KMS-11 (cell line): ENCODE results near the gene MS4A5.

ENCODE experiments used
- H2AFZ ChIP-seq: fragments of 200-600 bp; sonication (generic); 2 replicates; pipeline ENCODE4 v1.6.1; 2016; ENCODE audit warnings: antibody characterized with exemption, mixed run types, low read depth
- H3K27ac ChIP-seq: fragments of 200-600 bp; sonication (generic); 2 replicates; pipeline ENCODE4 v1.6.1; 2016; ENCODE audit warnings: mild to moderate bottlenecking, mixed run types
- H3K27me3 ChIP-seq: fragments of 200-600 bp; sonication (generic); 2 replicates; pipeline ENCODE4 v1.6.1; 2017; ENCODE audit warnings: mild to moderate bottlenecking, low read depth, mixed run types, moderate library complexity; ENCODE audit not compliant: insufficient read depth
- H3K36me3 ChIP-seq: fragments of 200-600 bp; sonication (generic); 2 replicates; pipeline ENCODE4 v1.6.1; 2017; ENCODE audit warnings: mild to moderate bottlenecking, mixed run types; ENCODE audit not compliant: insufficient read depth
- H3K4me1 ChIP-seq: fragments of 200-600 bp; sonication (generic); 2 replicates; pipeline ENCODE4 v1.6.1; 2016; ENCODE audit warnings: mild to moderate bottlenecking, low read depth, mixed run types; ENCODE audit not compliant: poor library complexity, severe bottlenecking
- H3K4me2 ChIP-seq: fragments of 200-600 bp; sonication (generic); 2 replicates; pipeline ENCODE4 v1.7.0; 2016; ENCODE audit warnings: mild to moderate bottlenecking, mixed run types
- H3K4me3 ChIP-seq: fragments of 200-600 bp; sonication (generic); IDR thresholded peaks from 2 replicates; pipeline ENCODE4 v1.6.1; 2017; ENCODE audit warnings: low read depth, low read length, mixed read lengths; ENCODE audit not compliant: insufficient read depth
- H3K79me2 ChIP-seq: fragments of 200-600 bp; sonication (generic); 2 replicates; pipeline ENCODE4 v1.6.1; 2016; ENCODE audit warnings: low read depth, mixed run types; ENCODE audit not compliant: insufficient read depth
- H3K9ac ChIP-seq: fragments of 200-600 bp; sonication (generic); 2 replicates; pipeline ENCODE4 v1.6.1; 2016; ENCODE audit warnings: mild to moderate bottlenecking, mixed run types
- H4K20me1 ChIP-seq: fragments of 200-600 bp; sonication (generic); 2 replicates; pipeline ENCODE4 v1.6.1; 2016; ENCODE audit warnings: mild to moderate bottlenecking, mixed run types; ENCODE audit not compliant: insufficient read depth
- TF ChIP-seq, protein P1 (sequence below): fragments of 200-600 bp; sonication (generic); conservative IDR thresholded peaks from 2 replicates; pipeline ENCODE4 v1.6.1; 2017; ENCODE audit warnings: low read depth, mild to moderate bottlenecking, antibody characterized with exemption, low read length, moderate library complexity, mixed read lengths

Gene MS4A5

DNA sequence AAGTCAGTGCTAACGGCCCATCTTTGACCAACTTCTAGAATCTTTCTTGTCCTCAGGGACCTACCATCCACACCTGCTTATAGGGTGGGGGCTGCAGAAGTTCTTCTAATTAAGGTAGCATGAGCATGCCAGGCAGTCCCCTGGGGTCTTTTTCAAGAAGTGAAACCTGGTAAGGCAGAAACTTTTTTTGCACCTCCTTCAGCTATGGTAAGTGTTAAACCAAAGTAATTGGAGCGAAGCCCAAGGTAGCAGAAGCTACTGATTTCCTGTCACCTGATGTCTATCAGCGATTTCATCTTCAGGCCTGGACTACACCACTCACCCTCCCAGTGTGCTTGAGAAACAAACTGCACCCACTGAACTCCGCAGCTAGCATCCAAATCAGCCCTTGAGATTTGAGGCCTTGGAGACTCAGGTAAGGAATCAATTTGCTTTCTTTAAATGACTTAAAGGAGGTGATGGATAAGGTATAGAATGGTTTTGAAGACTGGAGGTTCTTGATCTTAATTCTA is 26.2 kb downstream of the MS4A5 start, which contains the start of gene MS4A1:
Gene MS4A1, plus strand, starts transcription at position 317 of the 512 bp plus-strand sequence. CDS start 6,528 bp downstream, outside the sequence.
- no peak within 1 kb of the TSS for H3K9ac ChIP-seq
- H3K79me2 ChIP-seq, result no peaks in the 10 kb centered on the region
- no peaks in the 10 kb centered on the region for H3K27me3 ChIP-seq
- H3K4me2 ChIP-seq, result no peak within 1 kb of the TSS
- no peak within 1 kb of the TSS for H2AFZ ChIP-seq
- TF ChIP-seq, protein P1, sequence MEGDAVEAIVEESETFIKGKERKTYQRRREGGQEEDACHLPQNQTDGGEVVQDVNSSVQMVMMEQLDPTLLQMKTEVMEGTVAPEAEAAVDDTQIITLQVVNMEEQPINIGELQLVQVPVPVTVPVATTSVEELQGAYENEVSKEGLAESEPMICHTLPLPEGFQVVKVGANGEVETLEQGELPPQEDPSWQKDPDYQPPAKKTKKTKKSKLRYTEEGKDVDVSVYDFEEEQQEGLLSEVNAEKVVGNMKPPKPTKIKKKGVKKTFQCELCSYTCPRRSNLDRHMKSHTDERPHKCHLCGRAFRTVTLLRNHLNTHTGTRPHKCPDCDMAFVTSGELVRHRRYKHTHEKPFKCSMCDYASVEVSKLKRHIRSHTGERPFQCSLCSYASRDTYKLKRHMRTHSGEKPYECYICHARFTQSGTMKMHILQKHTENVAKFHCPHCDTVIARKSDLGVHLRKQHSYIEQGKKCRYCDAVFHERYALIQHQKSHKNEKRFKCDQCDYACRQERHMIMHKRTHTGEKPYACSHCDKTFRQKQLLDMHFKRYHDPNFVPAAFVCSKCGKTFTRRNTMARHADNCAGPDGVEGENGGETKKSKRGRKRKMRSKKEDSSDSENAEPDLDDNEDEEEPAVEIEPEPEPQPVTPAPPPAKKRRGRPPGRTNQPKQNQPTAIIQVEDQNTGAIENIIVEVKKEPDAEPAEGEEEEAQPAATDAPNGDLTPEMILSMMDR, result no peak
- no peaks in the 10 kb centered on the region for H3K4me1 ChIP-seq
- H3K4me3 ChIP-seq, result no peak within 1 kb of the TSS
- H3K27ac ChIP-seq, result no peak within 1 kb of the TSS
- no peaks in the 10 kb centered on the region for H3K36me3 ChIP-seq
- H4K20me1 ChIP-seq, result no peaks in the 10 kb centered on the region

DNA sequence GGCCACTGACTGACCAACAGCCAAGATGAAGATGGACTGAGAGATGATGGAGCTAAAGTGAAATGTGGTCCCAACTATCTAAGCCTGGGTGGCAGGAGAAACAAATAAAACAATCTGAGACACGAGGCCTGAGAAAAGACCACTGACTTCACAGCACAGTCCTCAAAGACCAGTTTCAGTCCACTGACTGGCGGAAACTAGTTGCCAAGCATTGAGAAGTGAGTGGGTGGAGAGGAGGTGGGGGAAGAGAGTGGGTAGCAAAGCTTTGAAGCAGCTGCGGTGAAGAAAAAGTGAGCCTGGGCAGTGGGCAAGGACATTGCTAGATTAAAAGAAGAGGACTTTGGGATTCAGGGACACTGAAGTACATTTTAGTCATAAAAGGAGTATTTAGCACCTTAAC is 28.2 kb downstream of the MS4A5 start:
- Histone ChIP-seq H4K20me1 (no peaks in the 10 kb centered on the region), H3K9ac (no peak overlapping the region), H2AFZ (no peak overlapping the region), H3K27me3 (no peaks in the 10 kb centered on the region), H3K4me1 (no peaks in the 10 kb centered on the region), H3K79me2 (no peaks in the 10 kb centered on the region), H3K4me2 (no peak overlapping the region), H3K27ac (no peak overlapping the region), H3K36me3 (no peaks in the 10 kb centered on the region), H3K4me3 (no peak overlapping the region)
- TF ChIP-seq, protein P1, result no peak

DNA sequence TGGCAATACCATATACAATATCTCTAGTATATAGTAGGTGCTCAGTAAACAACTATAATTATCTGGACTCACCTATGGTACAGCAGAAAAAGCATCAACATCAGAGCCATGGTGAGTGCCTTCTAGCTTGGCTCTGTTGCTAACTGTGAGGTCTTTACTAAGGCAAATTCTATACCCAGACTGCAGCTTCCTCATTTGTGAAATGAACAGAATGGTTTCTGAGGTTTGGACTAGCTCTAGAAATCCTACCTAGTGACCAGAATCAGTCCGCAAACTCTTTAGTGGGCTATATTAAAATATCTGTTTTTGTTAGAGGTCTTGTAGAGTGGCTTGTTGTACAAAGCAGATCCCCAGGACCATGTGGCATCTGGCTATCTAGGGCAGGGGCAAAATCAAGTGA is 30.0 kb downstream of the MS4A5 start:
- TF ChIP-seq, protein P1, result no peak
- no peaks in the 10 kb centered on the region for H3K79me2 ChIP-seq
- no peak overlapping the region for H3K27ac ChIP-seq
- no peaks in the 10 kb centered on the region for H3K27me3 ChIP-seq
- no peaks in the 10 kb centered on the region for H4K20me1 ChIP-seq
- no peak overlapping the region for H3K4me2 ChIP-seq
- no peak overlapping the region for H3K4me3 ChIP-seq
- no peaks in the 10 kb centered on the region for H3K4me1 ChIP-seq
- no peak overlapping the region for H3K9ac ChIP-seq
- no peaks in the 10 kb centered on the region for H3K36me3 ChIP-seq
- H2AFZ ChIP-seq, result no peak overlapping the region

DNA sequence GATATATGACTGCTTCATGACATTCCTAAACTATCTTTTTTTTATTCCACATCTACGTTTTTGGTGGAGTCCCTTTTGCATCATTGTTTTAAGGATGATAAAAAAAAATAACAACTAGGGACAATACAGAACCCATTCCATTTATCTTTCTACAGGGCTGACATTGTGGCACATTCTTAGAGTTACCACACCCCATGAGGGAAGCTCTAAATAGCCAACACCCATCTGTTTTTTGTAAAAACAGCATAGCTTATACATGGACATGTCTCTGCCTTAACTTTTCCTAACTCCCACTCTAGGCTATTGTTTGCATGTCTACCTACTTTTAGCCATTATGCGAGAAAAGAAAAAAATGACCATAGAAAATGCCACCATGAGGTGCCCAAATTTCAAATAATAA is 39.5 kb downstream of the MS4A5 start:
- TF ChIP-seq, protein P1, result no peak
- H3K27ac ChIP-seq, result no peak overlapping the region
- H3K36me3 ChIP-seq, result no peaks in the 10 kb centered on the region

More for the DNA sequence above, 39.5 kb downstream of the MS4A5 start:
- no peak overlapping the region for H3K4me3 ChIP-seq
- H4K20me1 ChIP-seq, result no peaks in the 10 kb centered on the region
- no peak overlapping the region for H3K4me2 ChIP-seq
- no peaks in the 10 kb centered on the region for H3K79me2 ChIP-seq
- no peaks in the 10 kb centered on the region for H3K4me1 ChIP-seq
- no peak overlapping the region for H2AFZ ChIP-seq
- no peaks in the 10 kb centered on the region for H3K27me3 ChIP-seq
- no peak overlapping the region for H3K9ac ChIP-seq
